ENCODE results near the gene ONECUT3. TPM values are rescaled to one million over a fixed set of nuclear protein-coding genes. Genes with fewer than 3 reads are reported as not detected.

ONECUT3 gene
- total and polyA plus RNA-seq, 4 donors, result not detected

- Histone ChIP-seq H3K27ac (ENCODE audit: low read depth in 1 of 2, low read length in 2 of 2) (no peak overlapping the region), H3K4me3 (ENCODE audit: low read depth in 1 of 3, low read length in 3 of 3) (no peak overlapping the region), H3K4me1 (ENCODE audit: control insufficient read depth in 4 of 4, insufficient read depth in 4 of 4, low read length in 3 of 4) (no peaks in the 10 kb centered on the region), H3K9ac (ENCODE audit: low read depth in 1 of 2, low read length in 2 of 2) (no peak overlapping the region), H3K27me3 (ENCODE audit: control insufficient read depth in 4 of 4, insufficient read depth in 4 of 4, low read length in 3 of 4) (no peaks in the 10 kb centered on the region), H3K36me3 (ENCODE audit: control insufficient read depth in 4 of 4, insufficient read depth in 3 of 4, low read depth in 1 of 4, low read length in 3 of 4) (no peaks in the 10 kb centered on the region), H3K9me3 (ENCODE audit: control insufficient read depth in 4 of 4, low read length in 3 of 4) (no peaks in the 10 kb centered on the region)
- 87% methylated on average over 5 of the region's 5 CpGs for WGBS
- DNase-seq (ENCODE audit: low spot score), result no peak
- TF ChIP-seq RXRA (IDR thresholded peaks at IDR 0.05), result no peak
- no peak for TF ChIP-seq GABPA (IDR thresholded peaks at IDR 0.05 in 1 of 2, conservative IDR thresholded peaks at IDR 0.05 in 1 of 2)
- no peak for TF ChIP-seq YY1 (IDR thresholded peaks at IDR 0.05)
- no peak for TF ChIP-seq RAD21 (IDR thresholded peaks at IDR 0.05)
- no peak for TF ChIP-seq EGR1 (IDR thresholded peaks at IDR 0.05; ENCODE audit: low read depth in 2 of 2)
These were observed 33.8 kb upstream of the ONECUT3 start for GRCh38 chr19:1719519-1719918.

GRCh38 chr19:1720237-1720636 lies 33.1 kb upstream of the ONECUT3 start:
- no peaks in the 10 kb centered on the region for H3K36me3 ChIP-seq (ENCODE audit: control insufficient read depth in 4 of 4, insufficient read depth in 3 of 4, low read depth in 1 of 4, low read length in 3 of 4)
- H3K27ac ChIP-seq (ENCODE audit: low read depth in 1 of 2, low read length in 2 of 2), result no peak overlapping the region
- peaks cover 0 to under 1% (median 0%) of the 10 kb centered on the region in 4 donors for H3K4me1 ChIP-seq (ENCODE audit: control insufficient read depth in 4 of 4, insufficient read depth in 4 of 4, low read length in 3 of 4)
- 59% methylated on average over 14 of the region's 14 CpGs for WGBS
- DNase-seq (ENCODE audit: low spot score), result no peak
- H3K9me3 ChIP-seq (ENCODE audit: control insufficient read depth in 4 of 4, low read length in 3 of 4), result no peaks in the 10 kb centered on the region
- H3K27me3 ChIP-seq (ENCODE audit: control insufficient read depth in 4 of 4, insufficient read depth in 4 of 4, low read length in 3 of 4), result no peaks in the 10 kb centered on the region
- no peak for TF ChIP-seq EGR1 (IDR thresholded peaks at IDR 0.05; ENCODE audit: low read depth in 2 of 2)
- no peak for TF ChIP-seq HNF4A (conservative IDR thresholded peaks at IDR 0.05)
- no peak for TF ChIP-seq FOXA2 (IDR thresholded peaks at IDR 0.05)
- TF ChIP-seq ATF3 (IDR thresholded peaks at IDR 0.05), result no peak
- no peak for TF ChIP-seq ZBTB33 (IDR thresholded peaks at IDR 0.05)
- no peak for TF ChIP-seq GABPA (IDR thresholded peaks at IDR 0.05 in 1 of 2, conservative IDR thresholded peaks at IDR 0.05 in 1 of 2)
- no peak overlapping the region for H3K9ac ChIP-seq (ENCODE audit: low read depth in 1 of 2, low read length in 2 of 2)
- H3K4me3 ChIP-seq (ENCODE audit: low read depth in 1 of 3, low read length in 3 of 3), result no peak overlapping the region

- H3K9ac ChIP-seq (ENCODE audit: low read depth in 1 of 2, low read length in 2 of 2), result no peak overlapping the region
- H3K27me3 ChIP-seq (ENCODE audit: control insufficient read depth in 4 of 4, insufficient read depth in 4 of 4, low read length in 3 of 4), result peaks cover 0 to 6% (median 2%) of the 10 kb centered on the region in 4 donors
- no peak overlapping the region for H3K27ac ChIP-seq (ENCODE audit: low read depth in 1 of 2, low read length in 2 of 2)
- peaks cover 0 to 10% (median 4%) of the 10 kb centered on the region in 4 donors for H3K4me1 ChIP-seq (ENCODE audit: control insufficient read depth in 4 of 4, insufficient read depth in 4 of 4, low read length in 3 of 4)
- H3K9me3 ChIP-seq (ENCODE audit: control insufficient read depth in 4 of 4, low read length in 3 of 4), result no peaks in the 10 kb centered on the region
- WGBS, result 11% methylated on average over 90 of the region's 90 CpGs
- no peak for TF ChIP-seq SP1 (IDR thresholded peaks at IDR 0.05)
- no peak for TF ChIP-seq GABPA (IDR thresholded peaks at IDR 0.05 in 1 of 2, conservative IDR thresholded peaks at IDR 0.05 in 1 of 2)
- TF ChIP-seq RXRA (IDR thresholded peaks at IDR 0.05), result no peak
- TF ChIP-seq REST (IDR thresholded peaks at IDR 0.05), result no peak
- TF ChIP-seq JUND (IDR thresholded peaks at IDR 0.05), result no peak
- no peak for TF ChIP-seq RAD21 (IDR thresholded peaks at IDR 0.05)
- no peak for TF ChIP-seq FOXA1 (IDR thresholded peaks at IDR 0.05)
- TF ChIP-seq TAF1 (conservative IDR thresholded peaks at IDR 0.05), result no peak
- TF ChIP-seq YY1 (IDR thresholded peaks at IDR 0.05), result no peak
- TF ChIP-seq FOXA2 (IDR thresholded peaks at IDR 0.05), result no peak
- no peak for TF ChIP-seq NR2F2 (IDR thresholded peaks at IDR 0.05)
- TF ChIP-seq ZBTB33 (IDR thresholded peaks at IDR 0.05), result no peak
- no peak for TF ChIP-seq ATF3 (IDR thresholded peaks at IDR 0.05)
- peak overlapping the region in 2 of 3 donors; percentile 35 to 52 for H3K4me3 ChIP-seq (ENCODE audit: low read depth in 1 of 3, low read length in 3 of 3)
- no peaks in the 10 kb centered on the region for H3K36me3 ChIP-seq (ENCODE audit: control insufficient read depth in 4 of 4, insufficient read depth in 3 of 4, low read depth in 1 of 4, low read length in 3 of 4)
- DNase-seq (ENCODE audit: low spot score), result peak; percentile 61
These were observed 27.9 kb upstream of the ONECUT3 start for GRCh38 chr19:1725100-1726064.

Data from liver (tissue), 9 donors.